Neuronal stem cell (in vitro differentiated cells): ENCODE measurements around the gene VWF.
"Not testable (repeated sequence)": the region's sequence is repeated elsewhere in the genome, so short reads cannot be mapped to it uniquely, and the experiment has no call there.

ENCODE experiments used
- DNase-seq: peaks from one replicate; pipeline ENCODE4 v3.0.0-alpha.2; 2013; ENCODE audit warnings: low spot score
- H2AFZ ChIP-seq: one replicate; pipeline ENCODE4 v1.6.1; 2013; ENCODE audit warnings: mild to moderate bottlenecking, low read length, inconsistent platforms
- H2AK5ac ChIP-seq: 2 replicates; pipeline ENCODE4 v1.6.1; 2013; ENCODE audit warnings: low read depth, mild to moderate bottlenecking, inconsistent platforms, low read length, moderate library complexity, mixed read lengths
- H2BK120ac ChIP-seq: 2 replicates; pipeline ENCODE4 v1.6.1; 2013; ENCODE audit warnings: low read depth, mild to moderate bottlenecking, inconsistent platforms, low read length, moderate library complexity, mixed read lengths
- H2BK12ac ChIP-seq: one replicate; pipeline ENCODE4 v1.6.1; 2013; ENCODE audit warnings: low read length, inconsistent platforms
- H2BK15ac ChIP-seq: 2 replicates; pipeline ENCODE4 v1.6.1; 2013; ENCODE audit warnings: mild to moderate bottlenecking, low read length, inconsistent platforms, mixed read lengths
- H2BK5ac ChIP-seq: one replicate; pipeline ENCODE4 v1.6.1; 2013; ENCODE audit warnings: inconsistent platforms, mild to moderate bottlenecking, low read length, moderate library complexity
- H3K14ac ChIP-seq: one replicate; pipeline ENCODE4 v1.6.1; 2013; ENCODE audit warnings: low read length, inconsistent platforms
- H3K18ac ChIP-seq: 2 replicates; pipeline ENCODE4 v1.6.1; 2013; ENCODE audit warnings: low read length, inconsistent platforms
- H3K23ac ChIP-seq: 2 replicates; pipeline ENCODE4 v1.6.1; 2013; ENCODE audit warnings: low read depth, mild to moderate bottlenecking, mixed read lengths, low read length, inconsistent platforms; ENCODE audit not compliant: poor library complexity
- H3K27ac ChIP-seq: replicated peaks from 3 replicates; pipeline ENCODE4 v1.5.1; 2013; ENCODE audit warnings: low read length, inconsistent platforms
- H3K27me3 ChIP-seq, 3 experiments: 2 replicates each; pipeline ENCODE4 v1.6.1; 2013; ENCODE audit warnings: low read length in 3 of 3, mild to moderate bottlenecking in 2 of 3, inconsistent platforms in 1 of 3, low read depth in 1 of 3, mixed read lengths in 1 of 3, moderate library complexity in 1 of 3; ENCODE audit not compliant: control insufficient read depth in 3 of 3, insufficient read depth in 3 of 3
- H3K36me3 ChIP-seq, 2 donors: replicated peaks in 1 of 2; 2 replicates each; pipeline ENCODE4 v1.6.1; 2013; ENCODE audit warnings: low read length in 2 of 2; ENCODE audit not compliant: control insufficient read depth in 2 of 2, insufficient read depth in 2 of 2
- H3K4ac ChIP-seq: 2 replicates; pipeline ENCODE4 v1.6.1; 2013; ENCODE audit warnings: inconsistent platforms, mild to moderate bottlenecking, low read length, moderate library complexity
- H3K4me1 ChIP-seq, 2 donors: 1 replicate in 1 of 2; 2 replicates in 1 of 2; pipeline ENCODE4 v1.6.1; 2013; ENCODE audit warnings: low read length in 2 of 2, low read depth in 1 of 2; ENCODE audit not compliant: control insufficient read depth in 2 of 2, insufficient read depth in 1 of 2
- H3K4me2 ChIP-seq: one replicate; pipeline ENCODE4 v1.6.1; 2013; ENCODE audit warnings: mild to moderate bottlenecking, low read length, inconsistent platforms; ENCODE audit not compliant: insufficient read depth, poor library complexity, severe bottlenecking
- H3K4me3 ChIP-seq, 2 donors: 2 replicates each; pipeline ENCODE4 v1.5.1; 2013; ENCODE audit warnings: low read length in 2 of 2, mild to moderate bottlenecking in 2 of 2, inconsistent platforms in 1 of 2, moderate library complexity in 1 of 2
- H3K79me1 ChIP-seq: one replicate; pipeline ENCODE4 v1.6.1; 2013; ENCODE audit warnings: low read depth, mild to moderate bottlenecking, inconsistent platforms, low read length, moderate library complexity
- H3K9ac ChIP-seq: one replicate; pipeline ENCODE4 v1.6.1; 2013; ENCODE audit warnings: mild to moderate bottlenecking, low read depth, low read length, inconsistent platforms; ENCODE audit not compliant: poor library complexity
- H3K9me3 ChIP-seq, 2 donors: replicated peaks in 1 of 2; 2 replicates each; pipeline versions ENCODE3 to v1.6.1; 2013; ENCODE audit warnings: low read length in 2 of 2, mild to moderate bottlenecking in 2 of 2, inconsistent platforms in 1 of 2, low read depth in 1 of 2, mixed read lengths in 1 of 2, moderate library complexity in 1 of 2; ENCODE audit not compliant: control insufficient read depth in 2 of 2, insufficient read depth in 1 of 2
- H4K8ac ChIP-seq: one replicate; pipeline ENCODE4 v1.6.1; 2013; ENCODE audit warnings: low read depth, mild to moderate bottlenecking, inconsistent platforms, low read length, moderate library complexity
- H4K91ac ChIP-seq: one replicate; pipeline ENCODE4 v1.6.1; 2013; ENCODE audit warnings: low read length, low read depth, mild to moderate bottlenecking, inconsistent platforms; ENCODE audit not compliant: poor library complexity
- WGBS, 2 donors: extraction: QIAGEN DNeasy Blood & Tissue Kit; methylation state at CpG; one replicate each; pipeline ENCODE4 v1.1.7; 2013; ENCODE audit warnings: missing lambda C conversion rate in 2 of 2, mixed read lengths in 1 of 2; ENCODE audit not compliant: insufficient read length in 2 of 2, insufficient replicate concordance in 1 of 2; ENCODE audit errors: extremely low coverage in 2 of 2; 5-methylcytosine and 5-hydroxymethylcytosine counted together

Gene VWF

GRCh38 chr12:6104842-6105241 is 19.6 kb downstream of the VWF start:
- Histone ChIP-seq H2BK5ac (no peak overlapping the region), H3K4ac (no peak overlapping the region), H3K4me1 (no peaks in the 10 kb centered on the region), H3K36me3 (no peaks in the 10 kb centered on the region), H3K79me1 (no peaks in the 10 kb centered on the region), H2BK12ac (no peak overlapping the region), H3K18ac (no peak overlapping the region), H3K4me2 (no peak overlapping the region), H3K23ac (no peak overlapping the region), H4K8ac (no peak overlapping the region), H2BK15ac (no peak overlapping the region), H2BK120ac (no peak overlapping the region), H3K9ac (no peak overlapping the region), H3K9me3 (no peaks in the 10 kb centered on the region), H3K27ac (no peak overlapping the region), H2AK5ac (no peak overlapping the region), H3K14ac (no peak overlapping the region), H2AFZ (no peak overlapping the region), H3K4me3 (no peak overlapping the region), H3K27me3 (no peaks in the 10 kb centered on the region), H4K91ac (no peak overlapping the region)
- DNase-seq, result no peak
- WGBS, 2 donors, result no CpG with 5 or more reads among the region's 2 CpGs

- Histone ChIP-seq H3K23ac (no peak overlapping the region), H3K4me2 (no peak overlapping the region), H3K18ac (no peak overlapping the region), H2BK5ac (no peak overlapping the region), H4K8ac (no peak overlapping the region), H3K27me3 (no peaks in the 10 kb centered on the region), H3K4me3 (no peak overlapping the region), H4K91ac (no peak overlapping the region), H3K27ac (no peak overlapping the region), H3K14ac (no peak overlapping the region), H2AK5ac (no peak overlapping the region), H3K9ac (no peak overlapping the region), H3K9me3 (no peaks in the 10 kb centered on the region), H3K79me1 (no peaks in the 10 kb centered on the region), H3K4ac (no peak overlapping the region), H3K36me3 (no peaks in the 10 kb centered on the region), H2BK120ac (no peak overlapping the region), H2BK15ac (no peak overlapping the region), H3K4me1 (no peaks in the 10 kb centered on the region), H2BK12ac (no peak overlapping the region), H2AFZ (no peak overlapping the region)
- WGBS, 2 donors, result no CpG with 5 or more reads among the region's 3 CpGs
- DNase-seq, result no peak
These were observed 20.4 kb downstream of the VWF start for GRCh38 chr12:6104027-6104426.

GRCh38 chr12:6102021-6102420 is 22.4 kb downstream of the VWF start:
- not testable (repeated sequence) for H3K4me3 ChIP-seq, H2AFZ ChIP-seq, H3K36me3 ChIP-seq, H2BK15ac ChIP-seq, H2BK12ac ChIP-seq, H3K9ac ChIP-seq, H3K23ac ChIP-seq, H3K27ac ChIP-seq, H2AK5ac ChIP-seq, DNase-seq, H4K91ac ChIP-seq, H3K9me3 ChIP-seq, H3K79me1 ChIP-seq, H2BK5ac ChIP-seq, H3K4me1 ChIP-seq, H2BK120ac ChIP-seq, H3K4me2 ChIP-seq, H3K4ac ChIP-seq, H4K8ac ChIP-seq, H3K27me3 ChIP-seq, H3K14ac ChIP-seq, H3K18ac ChIP-seq
- WGBS, 2 donors, result no CpG with 5 or more reads among the region's 5 CpGs

GRCh38 chr12:6099316-6099715 is 25.2 kb downstream of the VWF start:
- H3K18ac ChIP-seq, result no peak overlapping the region
- H3K4me3 ChIP-seq, result no peak overlapping the region
- H3K79me1 ChIP-seq, result no peaks in the 10 kb centered on the region
- H2BK120ac ChIP-seq, result no peak overlapping the region
- H2BK12ac ChIP-seq, result no peak overlapping the region
- no peak for DNase-seq
- H2BK5ac ChIP-seq, result no peak overlapping the region
- no peak overlapping the region for H3K9ac ChIP-seq
- no peak overlapping the region for H3K4me2 ChIP-seq
- WGBS, 2 donors, result no CpG with 5 or more reads among the region's 2 CpGs
- no peak overlapping the region for H3K4ac ChIP-seq
- H2BK15ac ChIP-seq, result no peak overlapping the region
- no peaks in the 10 kb centered on the region for H3K9me3 ChIP-seq
- H2AFZ ChIP-seq, result no peak overlapping the region
- no peak overlapping the region for H3K14ac ChIP-seq
- H3K27me3 ChIP-seq, result no peaks in the 10 kb centered on the region
- H3K27ac ChIP-seq, result no peak overlapping the region
- no peak overlapping the region for H4K8ac ChIP-seq
- H3K23ac ChIP-seq, result no peak overlapping the region
- H3K4me1 ChIP-seq, result no peaks in the 10 kb centered on the region
- H3K36me3 ChIP-seq, result no peaks in the 10 kb centered on the region
- no peak overlapping the region for H4K91ac ChIP-seq
- H2AK5ac ChIP-seq, result no peak overlapping the region
